ENCODE results near the gene ZFAND3. TPM values are rescaled to one million over a fixed set of nuclear protein-coding genes. Genes with fewer than 3 reads are reported as not detected.

The ZFAND3 gene
- total and polyA plus RNA-seq, 2 of the 4 experiments (the other 2 are of a cell fraction): 10.9 to 26.7 TPM

DNA sequence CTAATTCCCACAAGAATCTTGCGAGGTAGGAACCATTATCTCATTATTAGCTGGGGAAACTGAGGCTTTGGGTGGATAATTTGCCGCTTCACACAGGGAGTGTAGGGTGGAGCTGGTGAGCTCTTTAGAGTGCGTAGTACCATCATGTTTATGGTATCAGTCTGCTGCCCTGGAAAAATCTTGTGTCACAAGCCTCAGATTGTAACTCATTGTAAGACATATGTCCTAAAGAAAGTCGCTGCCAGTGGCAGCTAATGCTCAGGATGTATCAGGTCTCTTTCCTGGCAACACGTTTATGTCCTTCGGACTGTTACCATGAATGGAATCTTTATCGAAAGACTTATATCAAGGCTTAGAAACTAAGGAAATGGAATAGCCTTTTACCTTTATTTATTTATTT is 1.9 kb downstream of the ZFAND3 start:
- Histone ChIP-seq H3K56ac (ENCODE audit: extremely low read depth, insufficient read depth, low read length) (no peak overlapping the region), H4K5ac (ENCODE audit: low read depth, low read length) (no peak overlapping the region), H3K27ac (ENCODE audit: insufficient read depth, low read length) (no peak overlapping the region), H3K4me2 (ENCODE audit: low read depth, low read length) (peak overlapping the region; percentile 97), H4K91ac (ENCODE audit: insufficient read depth, low read depth, low read length) (no peak overlapping the region), H2BK20ac (ENCODE audit: low read depth, low read length) (no peak overlapping the region), H2AK5ac (ENCODE audit: low read depth, low read length) (no peak overlapping the region), H2AFZ (replicated peaks; ENCODE audit: low read length, poor library complexity) (no peak overlapping the region), H2AK9ac (replicated peaks; ENCODE audit: low read depth, low read length, poor library complexity) (no peak overlapping the region), H4K20me1 (ENCODE audit: insufficient read depth, low read length) (peaks cover 57% of the 10 kb centered on the region), H3K18ac (ENCODE audit: low read depth, low read length) (no peak overlapping the region), H3K36me3 (ENCODE audit: control insufficient read depth, insufficient read depth, low read length) (no peaks in the 10 kb centered on the region; the same call in 1 of the 2 replicates), H2BK15ac (ENCODE audit: low read depth, low read length) (no peak overlapping the region), H2BK120ac (ENCODE audit: low read depth, low read length) (no peak overlapping the region), H3K9me1 (ENCODE audit: insufficient read depth, low read length) (peaks cover 24% of the 10 kb centered on the region), H3K14ac (replicated peaks; ENCODE audit: low read depth, low read length) (no peak overlapping the region), H3K79me1 (ENCODE audit: low read depth in 1 of 2, low read length in 2 of 2) (peaks cover 6 to 52% of the 10 kb centered on the region in 2 experiments; a peak in 3 of 4 replicates), H3K4me3 (ENCODE audit: insufficient read depth, low read depth, low read length) (no peak overlapping the region), H3K27me3 (ENCODE audit: control insufficient read depth, insufficient read depth, low read length) (no peaks in the 10 kb centered on the region), H3K9me3 (ENCODE audit: control insufficient read depth, insufficient read depth, low read length) (no peaks in the 10 kb centered on the region), H2BK5ac (ENCODE audit: low read depth, low read length, poor library complexity, severe bottlenecking) (no peak overlapping the region), H3K4me1 (ENCODE audit: control insufficient read depth, insufficient read depth, low read length) (peaks cover 15% of the 10 kb centered on the region), H3K4ac (ENCODE audit: low read depth, low read length) (no peak overlapping the region), H4K8ac (ENCODE audit: low read depth in 2 of 2, low read length in 2 of 2) (no peak overlapping the region), H3K9ac (ENCODE audit: low read depth, low read length) (no peak overlapping the region), H3K23ac (ENCODE audit: low read depth, low read length) (no peak overlapping the region)
- no peak for TF ChIP-seq MAZ (IDR thresholded peaks at IDR 0.05; ENCODE audit: borderline replicate concordance, low read depth, low read length)
- TF ChIP-seq, protein P1, sequence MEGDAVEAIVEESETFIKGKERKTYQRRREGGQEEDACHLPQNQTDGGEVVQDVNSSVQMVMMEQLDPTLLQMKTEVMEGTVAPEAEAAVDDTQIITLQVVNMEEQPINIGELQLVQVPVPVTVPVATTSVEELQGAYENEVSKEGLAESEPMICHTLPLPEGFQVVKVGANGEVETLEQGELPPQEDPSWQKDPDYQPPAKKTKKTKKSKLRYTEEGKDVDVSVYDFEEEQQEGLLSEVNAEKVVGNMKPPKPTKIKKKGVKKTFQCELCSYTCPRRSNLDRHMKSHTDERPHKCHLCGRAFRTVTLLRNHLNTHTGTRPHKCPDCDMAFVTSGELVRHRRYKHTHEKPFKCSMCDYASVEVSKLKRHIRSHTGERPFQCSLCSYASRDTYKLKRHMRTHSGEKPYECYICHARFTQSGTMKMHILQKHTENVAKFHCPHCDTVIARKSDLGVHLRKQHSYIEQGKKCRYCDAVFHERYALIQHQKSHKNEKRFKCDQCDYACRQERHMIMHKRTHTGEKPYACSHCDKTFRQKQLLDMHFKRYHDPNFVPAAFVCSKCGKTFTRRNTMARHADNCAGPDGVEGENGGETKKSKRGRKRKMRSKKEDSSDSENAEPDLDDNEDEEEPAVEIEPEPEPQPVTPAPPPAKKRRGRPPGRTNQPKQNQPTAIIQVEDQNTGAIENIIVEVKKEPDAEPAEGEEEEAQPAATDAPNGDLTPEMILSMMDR (conservative IDR thresholded peaks at IDR 0.05; ENCODE audit: low read depth, low read length): no peak
- no peak for TF ChIP-seq POLR2A (IDR thresholded peaks at IDR 0.05; ENCODE audit: low read depth, low read length)
- no peak for TF ChIP-seq NFE2L2 (IDR thresholded peaks at IDR 0.05; ENCODE audit: low read depth, low read length)
- TF ChIP-seq SMC3 (IDR thresholded peaks at IDR 0.05; ENCODE audit: low read depth, low read length): no peak
- TF ChIP-seq MAFK (IDR thresholded peaks at IDR 0.05; ENCODE audit: low read depth, low read length): no peak
- no peak for TF ChIP-seq RFX5 (IDR thresholded peaks at IDR 0.05; ENCODE audit: low read depth, low read length)
- TF ChIP-seq CHD1 (IDR thresholded peaks at IDR 0.05; ENCODE audit: low read depth, low read length): no peak
- no peak for TF ChIP-seq RCOR1 (IDR thresholded peaks at IDR 0.05; ENCODE audit: insufficient replicate concordance, low read length)
- TF ChIP-seq, protein P2, sequence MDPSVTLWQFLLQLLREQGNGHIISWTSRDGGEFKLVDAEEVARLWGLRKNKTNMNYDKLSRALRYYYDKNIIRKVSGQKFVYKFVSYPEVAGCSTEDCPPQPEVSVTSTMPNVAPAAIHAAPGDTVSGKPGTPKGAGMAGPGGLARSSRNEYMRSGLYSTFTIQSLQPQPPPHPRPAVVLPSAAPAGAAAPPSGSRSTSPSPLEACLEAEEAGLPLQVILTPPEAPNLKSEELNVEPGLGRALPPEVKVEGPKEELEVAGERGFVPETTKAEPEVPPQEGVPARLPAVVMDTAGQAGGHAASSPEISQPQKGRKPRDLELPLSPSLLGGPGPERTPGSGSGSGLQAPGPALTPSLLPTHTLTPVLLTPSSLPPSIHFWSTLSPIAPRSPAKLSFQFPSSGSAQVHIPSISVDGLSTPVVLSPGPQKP (IDR thresholded peaks at IDR 0.05; ENCODE audit: borderline replicate concordance, low read depth, low read length): no peak
- TF ChIP-seq MXI1 (IDR thresholded peaks at IDR 0.05; ENCODE audit: borderline replicate concordance, low read depth, low read length): no peak
- TF ChIP-seq CEBPB (IDR thresholded peaks at IDR 0.05; ENCODE audit: low read depth, low read length): no peak
- no peak for TF ChIP-seq FOS (IDR thresholded peaks at IDR 0.05; ENCODE audit: low read depth, low read length)
- TF ChIP-seq, protein P3, sequence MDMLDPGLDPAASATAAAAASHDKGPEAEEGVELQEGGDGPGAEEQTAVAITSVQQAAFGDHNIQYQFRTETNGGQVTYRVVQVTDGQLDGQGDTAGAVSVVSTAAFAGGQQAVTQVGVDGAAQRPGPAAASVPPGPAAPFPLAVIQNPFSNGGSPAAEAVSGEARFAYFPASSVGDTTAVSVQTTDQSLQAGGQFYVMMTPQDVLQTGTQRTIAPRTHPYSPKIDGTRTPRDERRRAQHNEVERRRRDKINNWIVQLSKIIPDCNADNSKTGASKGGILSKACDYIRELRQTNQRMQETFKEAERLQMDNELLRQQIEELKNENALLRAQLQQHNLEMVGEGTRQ (IDR thresholded peaks at IDR 0.05; ENCODE audit: low read depth, low read length): no peak
- no peak for TF ChIP-seq BHLHE40 (IDR thresholded peaks at IDR 0.05; ENCODE audit: low read depth, low read length)
- no peak for TF ChIP-seq RAD21 (IDR thresholded peaks at IDR 0.05; ENCODE audit: low read length)
- BruUV-seq (replicated peaks): TSS peak; percentile 11
- intact Hi-C loops (cut with micrococcal nuclease): no loop called here
- dilution Hi-C loops (cut with HindIII; ENCODE audit: low sequenced_read_pairs, unreplicated experiment): no loop called here
- 100% methylated on average over 2 of the region's 7 CpGs; no CpG with 5 or more reads in 1 of the 2 experiments for WGBS, 2 experiments (ENCODE audit: extremely low coverage in 2 of 2, insufficient read length in 1 of 2)
- CTCF ChIA-PET: no interaction called here
- no peak for ATAC-seq (ENCODE audit: low read depth)
- POLR2A ChIA-PET (ENCODE audit: unreplicated experiment): no interaction called here
- no peak for DNase-seq
- in situ Hi-C loops (cut with MboI; ENCODE audit: low sequenced_read_pairs): no loop called here

Measured in IMR-90 (cell line).